Astrocyte (in vitro differentiated cells and primary cell): Measurements from ENCODE around the gene WDR41. TPM values are rescaled to one million over a fixed set of nuclear protein-coding genes. Genes with fewer than 3 reads are reported as not detected.

ENCODE experiments used
- DNase-seq: peaks from one replicate; pipeline ENCODE4 v3.0.0-alpha.2; 2010; ENCODE audit warnings: low read depth
- FAIRE-seq: peaks from 2 replicates; lab custom pipeline; 2011; peaks lifted over from hg19 to GRCh38; lab: Jason Lieb, UNC
- H2AFZ ChIP-seq: 2 replicates; pipeline ENCODE4 v1.6.0; 2012; ENCODE audit warnings: low read depth, low read length, inconsistent platforms
- H3K27ac ChIP-seq: 2 replicates; pipeline ENCODE4 v1.5.1; 2011; ENCODE audit warnings: low read depth, low read length, inconsistent platforms
- H3K27me3 ChIP-seq: 2 replicates; pipeline ENCODE4 v1.6.0; 2011; ENCODE audit warnings: low read length, inconsistent platforms; ENCODE audit not compliant: insufficient read depth
- H3K36me3 ChIP-seq: 2 replicates; pipeline ENCODE4 v1.5.1; 2011; ENCODE audit warnings: low read length, inconsistent platforms; ENCODE audit not compliant: insufficient read depth
- H3K4me1 ChIP-seq: 2 replicates; pipeline ENCODE4 v1.5.1; 2011; ENCODE audit warnings: low read length, inconsistent platforms; ENCODE audit not compliant: insufficient read depth
- H3K4me2 ChIP-seq: 2 replicates; pipeline ENCODE4 v1.6.0; 2012; ENCODE audit warnings: low read length, inconsistent platforms
- H3K4me3 ChIP-seq: 2 replicates; pipeline ENCODE4 v1.5.1; 2011; ENCODE audit warnings: low read depth, mild to moderate bottlenecking, low read length, inconsistent platforms; ENCODE audit not compliant: insufficient read depth
- H3K79me2 ChIP-seq: 2 replicates; pipeline ENCODE4 v1.6.0; 2012; ENCODE audit warnings: mild to moderate bottlenecking, low read length, inconsistent platforms; ENCODE audit not compliant: insufficient read depth
- H3K9ac ChIP-seq: 2 replicates; pipeline ENCODE4 v1.6.0; 2012; ENCODE audit warnings: mild to moderate bottlenecking, low read length, inconsistent platforms
- H3K9me3 ChIP-seq: 2 replicates; pipeline ENCODE4 v1.5.1; 2012; ENCODE audit warnings: low read depth, mild to moderate bottlenecking, low read length, inconsistent platforms; ENCODE audit not compliant: insufficient read depth
- H4K20me1 ChIP-seq: 2 replicates; pipeline ENCODE4 v1.6.0; 2012; ENCODE audit warnings: low read length, inconsistent platforms; ENCODE audit not compliant: insufficient read depth
- H3K27ac Mint-ChIP-seq: one replicate; pipeline ENCODE4 v1.8.0; 2021; ENCODE audit warnings: mild to moderate bottlenecking, mixed read lengths; ENCODE audit not compliant: unreplicated experiment
- H3K27me3 Mint-ChIP-seq: one replicate; pipeline ENCODE4 v1.8.0; 2021; ENCODE audit warnings: low read depth, mixed read lengths; ENCODE audit not compliant: unreplicated experiment
- H3K36me3 Mint-ChIP-seq: one replicate; pipeline ENCODE4 v1.8.0; 2021; ENCODE audit warnings: low read depth, mixed read lengths; ENCODE audit not compliant: unreplicated experiment
- H3K4me1 Mint-ChIP-seq: one replicate; pipeline ENCODE4 v1.8.0; 2021; ENCODE audit warnings: low read depth, mixed read lengths; ENCODE audit not compliant: unreplicated experiment
- H3K4me3 Mint-ChIP-seq: one replicate; pipeline ENCODE4 v1.8.0; 2021; ENCODE audit warnings: mild to moderate bottlenecking, moderate library complexity, mixed read lengths; ENCODE audit not compliant: unreplicated experiment
- H3K9me3 Mint-ChIP-seq: one replicate; pipeline ENCODE4 v1.8.0; 2021; ENCODE audit warnings: mild to moderate bottlenecking, mixed read lengths; ENCODE audit not compliant: unreplicated experiment
- EZH2 ChIP-seq: IDR thresholded peaks from 2 replicates; pipeline ENCODE4 v1.6.1; 2012; ENCODE audit warnings: mild to moderate bottlenecking, low read length, inconsistent platforms; ENCODE audit not compliant: insufficient read depth
- total RNA-seq: library from RNA; stranded (reverse); gene quantifications from 2 replicates; pipeline ENCODE4 v1.2.1, GENCODE V29; 2021
- TF ChIP-seq, protein P1 (sequence below): IDR thresholded peaks from 2 replicates; pipeline ENCODE4 v1.5.1; 2011; ENCODE audit warnings: low read depth, mild to moderate bottlenecking, inconsistent platforms, low read length, moderate library complexity; ENCODE audit not compliant: insufficient read depth

The WDR41 gene
- total RNA-seq, 1 donor from 2014 or later: 115 TPM

DNA sequence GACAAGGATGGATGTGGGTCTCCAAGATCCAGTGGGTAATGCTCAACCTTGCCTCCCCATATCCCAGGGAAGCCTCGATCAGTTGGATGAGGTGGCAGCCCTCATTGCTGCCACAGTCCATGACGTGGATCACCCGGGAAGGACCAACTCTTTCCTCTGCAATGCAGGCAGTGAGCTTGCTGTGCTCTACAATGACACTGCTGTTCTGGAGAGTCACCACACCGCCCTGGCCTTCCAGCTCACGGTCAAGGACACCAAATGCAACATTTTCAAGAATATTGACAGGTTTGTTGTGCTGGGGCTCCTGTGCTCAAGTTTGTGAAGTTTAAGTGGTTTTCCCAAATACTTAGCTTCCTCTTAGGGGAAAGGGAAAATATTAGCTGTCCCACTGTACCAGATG lies 74.0 kb downstream of the WDR41 start:
- H3K4me3 Mint-ChIP-seq: no peak overlapping the region
- Histone ChIP-seq H3K27ac (no peak overlapping the region), H3K27me3 (no peaks in the 10 kb centered on the region), H3K4me3 (no peak overlapping the region), H3K36me3 (no peaks in the 10 kb centered on the region), H3K4me1 (peaks cover 9% of the 10 kb centered on the region), H2AFZ (no peak overlapping the region), H3K4me2 (peak overlapping the region; percentile 45), H4K20me1 (no peaks in the 10 kb centered on the region), H3K9ac (no peak overlapping the region), H3K9me3 (no peaks in the 10 kb centered on the region), H3K79me2 (no peaks in the 10 kb centered on the region)
- peaks cover 5% of the 10 kb centered on the region for H3K4me1 Mint-ChIP-seq
- DNase-seq: no peak
- TF ChIP-seq EZH2: no peak
- TF ChIP-seq, protein P1, sequence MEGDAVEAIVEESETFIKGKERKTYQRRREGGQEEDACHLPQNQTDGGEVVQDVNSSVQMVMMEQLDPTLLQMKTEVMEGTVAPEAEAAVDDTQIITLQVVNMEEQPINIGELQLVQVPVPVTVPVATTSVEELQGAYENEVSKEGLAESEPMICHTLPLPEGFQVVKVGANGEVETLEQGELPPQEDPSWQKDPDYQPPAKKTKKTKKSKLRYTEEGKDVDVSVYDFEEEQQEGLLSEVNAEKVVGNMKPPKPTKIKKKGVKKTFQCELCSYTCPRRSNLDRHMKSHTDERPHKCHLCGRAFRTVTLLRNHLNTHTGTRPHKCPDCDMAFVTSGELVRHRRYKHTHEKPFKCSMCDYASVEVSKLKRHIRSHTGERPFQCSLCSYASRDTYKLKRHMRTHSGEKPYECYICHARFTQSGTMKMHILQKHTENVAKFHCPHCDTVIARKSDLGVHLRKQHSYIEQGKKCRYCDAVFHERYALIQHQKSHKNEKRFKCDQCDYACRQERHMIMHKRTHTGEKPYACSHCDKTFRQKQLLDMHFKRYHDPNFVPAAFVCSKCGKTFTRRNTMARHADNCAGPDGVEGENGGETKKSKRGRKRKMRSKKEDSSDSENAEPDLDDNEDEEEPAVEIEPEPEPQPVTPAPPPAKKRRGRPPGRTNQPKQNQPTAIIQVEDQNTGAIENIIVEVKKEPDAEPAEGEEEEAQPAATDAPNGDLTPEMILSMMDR: no peak
- no peak overlapping the region for H3K27ac Mint-ChIP-seq
- no peak for FAIRE-seq
- H3K36me3 Mint-ChIP-seq: no peaks in the 10 kb centered on the region
- no peaks in the 10 kb centered on the region for H3K27me3 Mint-ChIP-seq
- peaks cover 3% of the 10 kb centered on the region for H3K9me3 Mint-ChIP-seq

DNA sequence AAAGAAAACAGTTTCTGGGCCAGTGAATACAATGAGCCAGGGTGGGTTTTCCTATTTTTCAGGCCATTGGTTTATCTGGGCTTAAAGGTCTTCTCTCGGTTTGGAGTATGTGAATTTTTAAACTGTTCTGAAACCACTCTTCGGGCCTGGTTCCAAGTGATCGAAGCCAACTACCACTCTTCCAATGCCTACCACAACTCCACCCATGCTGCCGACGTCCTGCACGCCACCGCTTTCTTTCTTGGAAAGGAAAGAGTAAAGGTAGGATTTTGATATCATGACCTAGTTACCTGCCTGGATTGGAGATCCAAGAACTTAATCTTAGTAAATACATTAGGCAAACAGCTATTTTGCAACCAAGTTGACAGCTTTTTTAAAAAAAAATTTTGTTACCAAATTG lies 79.1 kb downstream of the WDR41 start:
- no peak overlapping the region for H3K4me3 ChIP-seq
- H3K4me1 ChIP-seq: peaks cover 3% of the 10 kb centered on the region
- H3K9me3 ChIP-seq: no peaks in the 10 kb centered on the region
- Mint-ChIP-seq H3K27ac (no peak overlapping the region), H3K4me1 (no peaks in the 10 kb centered on the region), H3K9me3 (peaks cover 2% of the 10 kb centered on the region), H3K27me3 (peaks cover 2% of the 10 kb centered on the region), H3K4me3 (no peak overlapping the region), H3K36me3 (no peaks in the 10 kb centered on the region)
- H3K27ac ChIP-seq: no peak overlapping the region
- H3K27me3 ChIP-seq: no peaks in the 10 kb centered on the region
- TF ChIP-seq, protein P1: no peak
- no peak for TF ChIP-seq EZH2
- H3K79me2 ChIP-seq: no peaks in the 10 kb centered on the region
- H2AFZ ChIP-seq: no peak overlapping the region
- no peak overlapping the region for H3K9ac ChIP-seq
- H3K36me3 ChIP-seq: no peaks in the 10 kb centered on the region
- no peaks in the 10 kb centered on the region for H4K20me1 ChIP-seq
- FAIRE-seq: no peak
- no peak overlapping the region for H3K4me2 ChIP-seq
- no peak for DNase-seq

DNA sequence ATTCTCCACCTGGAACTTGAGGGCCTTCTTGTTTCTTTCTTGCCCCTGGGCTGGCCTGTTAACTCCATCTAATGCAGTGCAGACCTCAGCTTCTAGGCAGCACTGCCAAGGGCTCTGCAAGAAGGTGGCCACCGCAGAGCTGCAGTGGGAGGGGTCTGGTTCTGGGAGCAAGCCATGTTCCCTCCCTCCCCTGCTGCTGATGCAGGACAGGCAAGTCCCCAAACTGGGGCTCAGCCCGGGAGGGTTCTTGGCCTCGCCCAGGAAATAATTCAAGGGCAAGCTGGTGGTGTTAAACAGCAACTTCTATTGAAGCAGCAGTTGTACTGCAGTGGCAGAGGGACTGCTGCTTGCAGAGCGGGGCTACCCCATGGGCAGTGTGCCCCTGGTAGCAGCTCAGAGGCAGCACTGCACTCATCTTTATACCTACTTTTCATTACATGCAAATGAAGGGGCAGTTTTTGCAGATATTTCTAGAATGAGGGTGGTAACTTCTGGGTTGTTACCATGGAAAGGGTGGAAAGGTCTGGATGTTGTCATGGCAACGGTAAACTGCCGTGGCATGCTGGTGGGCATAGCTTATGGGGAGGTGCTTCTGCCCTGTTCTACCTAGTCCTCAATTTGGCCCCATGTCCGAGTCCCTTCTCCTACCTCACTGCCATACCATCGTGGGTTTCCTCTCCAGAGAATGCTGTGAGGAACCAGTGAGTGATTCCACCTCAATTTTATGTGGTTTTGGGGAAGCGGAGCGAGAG lies 82.1 kb downstream of the WDR41 start:
- no peak overlapping the region for H3K4me3 ChIP-seq
- TF ChIP-seq EZH2: no peak
- TF ChIP-seq, protein P1: no peak
- H3K4me1 Mint-ChIP-seq: no peaks in the 10 kb centered on the region
- no peak overlapping the region for H2AFZ ChIP-seq
- no peak overlapping the region for H3K9ac ChIP-seq
- H3K9me3 Mint-ChIP-seq: peaks cover 4% of the 10 kb centered on the region
- H3K36me3 Mint-ChIP-seq: no peaks in the 10 kb centered on the region
- H3K4me3 Mint-ChIP-seq: no peak overlapping the region
- no peaks in the 10 kb centered on the region for H3K27me3 ChIP-seq
- FAIRE-seq (no peak), DNase-seq (no peak)
- H3K79me2 ChIP-seq: no peaks in the 10 kb centered on the region
- no peak overlapping the region for H3K27ac Mint-ChIP-seq
- H3K4me1 ChIP-seq: no peaks in the 10 kb centered on the region
- no peaks in the 10 kb centered on the region for H3K9me3 ChIP-seq
- H3K27me3 Mint-ChIP-seq: peaks cover 16% of the 10 kb centered on the region
- H3K27ac ChIP-seq: no peak overlapping the region
- no peaks in the 10 kb centered on the region for H4K20me1 ChIP-seq
- no peaks in the 10 kb centered on the region for H3K36me3 ChIP-seq
- no peak overlapping the region for H3K4me2 ChIP-seq
